K562 (cell line): ENCODE data around the gene MMP19. TPM values are rescaled to one million over a fixed set of nuclear protein-coding genes. Genes with fewer than 3 reads are reported as not detected.

Experiments used
- ATAC-seq: fragments of 200-7000 bp; cut with Tn5 transposase; 3 replicates; pipeline ENCODE4 v1.9.1; 2020; ENCODE audit warnings: moderate library complexity
- BruUV-seq: library from RNA; stranded (reverse); fragments of 400-500 nt; replicated peaks from 2 replicates; lab custom pipeline; 2021; lab: Mats Ljungman, UMichigan
- CTCF ChIA-PET: fragments of 300-600 bp; formaldehyde crosslinking; extraction: SDS; loops from one replicate; lab custom pipeline; 2021; ENCODE audit warnings: low intra/inter-chr PET ratio; lab: Yijun Ruan, JAX
- POLR2A ChIA-PET: fragments of 300-600, 350-650 bp; sonication (Branson Sonifier 250); formaldehyde crosslinking; extraction: SDS; loops from one replicate; lab custom pipeline; 2021; ENCODE audit warnings: antibody characterized with exemption, inconsistent platforms; lab: Yijun Ruan, JAX
- DNase-seq, 4 experiments: peaks; one replicate each; pipeline versions ENCODE4 v3.0.0 to v3.0.0-alpha.2; 2011 to 2018; ENCODE audit warnings: low spot score in 3 of 4, mixed read lengths in 3 of 4; ENCODE audit errors: extremely low read depth in 1 of 4
- FAIRE-seq: peaks from 2 replicates; lab custom pipeline; 2011; peaks lifted over from hg19 to GRCh38; lab: Jason Lieb, UNC
- H2AFZ ChIP-seq: 2 replicates; pipeline ENCODE4 v1.6.0; 2011; ENCODE audit warnings: low read depth, low read length, control low read depth, inconsistent platforms
- H3K27ac ChIP-seq: fragments of 200-600 bp; 3 replicates; pipeline ENCODE4 v1.8.0; 2011; ENCODE audit warnings: low read depth, mild to moderate bottlenecking, control low read depth, inconsistent platforms, low read length, moderate library complexity, mixed read lengths; ENCODE audit errors: extremely low read depth
- H3K27me3 ChIP-seq, 2 experiments: fragments of 300-600 bp in 1 of 2; 2 replicates in 1 of 2; 3 replicates in 1 of 2; pipeline versions ENCODE4 v1.6.0 to v1.8.0; 2011; ENCODE audit warnings: inconsistent platforms in 2 of 2, low read length in 2 of 2, mild to moderate bottlenecking in 1 of 2, mixed read lengths in 1 of 2, moderate library complexity in 1 of 2; ENCODE audit not compliant: control insufficient read depth in 2 of 2, insufficient read depth in 2 of 2
- H3K36me3 ChIP-seq: fragments of 300-600 bp; 3 replicates; pipeline ENCODE4 v1.8.0; 2011; ENCODE audit warnings: mild to moderate bottlenecking, low read length, inconsistent platforms; ENCODE audit not compliant: control insufficient read depth, insufficient read depth
- H3K4me1 ChIP-seq, 2 experiments: fragments of 200-600 bp in 1 of 2; replicated peaks in 1 of 2; 2 replicates in 1 of 2; 3 replicates in 1 of 2; pipeline versions ENCODE4 v1.5.1 to v1.8.0; 2011; ENCODE audit warnings: inconsistent platforms in 2 of 2, low read length in 2 of 2, mild to moderate bottlenecking in 1 of 2, mixed read lengths in 1 of 2, moderate library complexity in 1 of 2; ENCODE audit not compliant: control insufficient read depth in 2 of 2, insufficient read depth in 2 of 2
- H3K4me2 ChIP-seq: 2 replicates; pipeline ENCODE4 v1.6.1; 2011; ENCODE audit warnings: low read length, control low read depth, inconsistent platforms, mixed read lengths; ENCODE audit not compliant: insufficient read depth
- H3K4me3 ChIP-seq: fragments of 200-600 bp; sonication (generic), shearing (Covaris generic); 2 replicates; pipeline ENCODE4 v1.5.1; 2016; ENCODE audit warnings: control low read depth, inconsistent platforms
- H3K79me2 ChIP-seq: fragments of 200-600 bp; 3 replicates; pipeline ENCODE4 v1.8.0; 2011; ENCODE audit warnings: low read length, inconsistent platforms; ENCODE audit not compliant: control insufficient read depth, insufficient read depth
- H3K9ac ChIP-seq, 2 experiments: 2 replicates each; pipeline versions ENCODE4 v1.6.0 to v1.6.1; 2011; ENCODE audit warnings: low read depth in 2 of 2, low read length in 2 of 2, control low read depth in 1 of 2, inconsistent platforms in 1 of 2, mild to moderate bottlenecking in 1 of 2, mixed read lengths in 1 of 2; ENCODE audit not compliant: insufficient read depth in 1 of 2
- H3K9me1 ChIP-seq: one replicate; pipeline ENCODE4 v1.6.0; 2011; ENCODE audit warnings: inconsistent platforms, mild to moderate bottlenecking, low read length, moderate library complexity; ENCODE audit not compliant: control insufficient read depth, insufficient read depth
- H3K9me3 ChIP-seq: replicated peaks from 2 replicates; pipeline ENCODE4 v1.5.1; 2011; ENCODE audit warnings: low read depth, low read length, inconsistent platforms; ENCODE audit not compliant: control insufficient read depth, insufficient read depth
- H4K20me1 ChIP-seq: replicated peaks from 2 replicates; pipeline ENCODE4 v1.6.1; 2011; ENCODE audit warnings: low read length, inconsistent platforms, mixed read lengths; ENCODE audit not compliant: control insufficient read depth, insufficient read depth
- ARHGAP35 ChIP-seq: fragments of 450-650 bp; IDR thresholded peaks from 2 replicates; pipeline ENCODE4 v1.6.1; 2018; ENCODE audit not compliant: partially characterized antibody
- ARID3B ChIP-seq: fragments of 250-450 bp; sonication (Bioruptor Pico); IDR thresholded peaks from 2 replicates; pipeline ENCODE4 v1.4.0; 2020; ENCODE audit warnings: borderline replicate concordance
- BRF2 ChIP-seq: IDR thresholded peaks from 3 replicates; pipeline ENCODE4 v1.6.1; 2011; ENCODE audit warnings: borderline replicate concordance, mild to moderate bottlenecking; ENCODE audit not compliant: insufficient read length, insufficient read depth
- CHD1 ChIP-seq: fragments of 200-600 bp; sonication (generic); IDR thresholded peaks from one replicate; pipeline ENCODE4 v1.6.1; 2012; ENCODE audit warnings: mild to moderate bottlenecking, moderate library complexity, low read length, inconsistent platforms
- DIDO1 ChIP-seq: fragments of 450-650 bp; IDR thresholded peaks from 2 replicates; pipeline ENCODE4 v1.6.1; 2016; ENCODE audit warnings: low read depth, missing biosample characterization, missing genetic modification characterization
- DMBX1 ChIP-seq: fragments of 250-450 bp; sonication (Bioruptor Pico); IDR thresholded peaks from 2 replicates; pipeline ENCODE4 v1.8.0; 2022; ENCODE audit warnings: inconsistent platforms, mild to moderate bottlenecking, moderate library complexity, borderline replicate concordance
- FUS ChIP-seq: fragments of 200-400 bp; formaldehyde crosslinking; optimal IDR thresholded peaks from 2 replicates; pipeline ENCODE3; 2017; ENCODE audit warnings: low read depth, low read length
- GTF2E2 ChIP-seq: fragments of 200-800 bp; sonication (Bioruptor generic); IDR thresholded peaks from 2 replicates; pipeline ENCODE4 v1.6.1; 2016; ENCODE audit warnings: missing genetic modification characterization, missing compliant biosample characterization
- MEF2A ChIP-seq: IDR thresholded peaks from 2 replicates; pipeline ENCODE4 v1.6.1; 2011; ENCODE audit warnings: low read depth, mild to moderate bottlenecking, low read length, moderate library complexity; ENCODE audit not compliant: control insufficient read depth
- NR3C1 ChIP-seq: sonication (generic); formaldehyde crosslinking; IDR thresholded peaks from 2 replicates; pipeline ENCODE4 v1.8.1; 2022; ENCODE audit warnings: missing genetic modification reagents
- PHF20 ChIP-seq: fragments of 450-650 bp; IDR thresholded peaks from 2 replicates; pipeline ENCODE4 v1.6.1; 2018; ENCODE audit not compliant: partially characterized antibody
- RBM39 ChIP-seq: fragments of 200-400 bp; formaldehyde crosslinking; optimal IDR thresholded peaks from 2 replicates; pipeline ENCODE3; 2018; ENCODE audit warnings: low read depth, low read length
- SIN3B ChIP-seq: fragments of 450-650 bp; IDR thresholded peaks from 2 replicates; pipeline ENCODE4 v1.6.1; 2017; ENCODE audit warnings: low read depth, mild to moderate bottlenecking, moderate library complexity
- VEZF1 ChIP-seq: fragments of 200-800 bp; sonication (Bioruptor generic); IDR thresholded peaks from 2 replicates; pipeline ENCODE4 v1.6.1; 2017; ENCODE audit warnings: missing genetic modification characterization, missing compliant biosample characterization
- ZKSCAN8 ChIP-seq: fragments of 200-800 bp; sonication (Bioruptor generic); IDR thresholded peaks from 2 replicates; pipeline ENCODE4 v1.6.1; 2016; ENCODE audit warnings: missing genetic modification characterization, missing compliant biosample characterization
- ZNF655 ChIP-seq: fragments of 250-450 bp; sonication (Bioruptor Pico); IDR thresholded peaks from 2 replicates; pipeline ENCODE4 v1.5.0; 2021
- ZNF764 ChIP-seq: fragments of 250-450 bp; sonication (Bioruptor Pico); IDR thresholded peaks from 2 replicates; pipeline ENCODE4 v1.4.0; 2020; ENCODE audit warnings: low read depth, mild to moderate bottlenecking, moderate library complexity
- WGBS: fragments of 100-300 bp; shearing (Covaris generic); methylation state at CpG from one replicate; pipeline ENCODE4 v1.1.6; 2016; ENCODE audit warnings: low coverage, mixed read lengths; ENCODE audit not compliant: insufficient coverage; ENCODE audit errors: missing lambda C conversion rate; 5-methylcytosine and 5-hydroxymethylcytosine counted together
- in situ Hi-C: fragments of 300-500 bp; cut with MboI; formaldehyde crosslinking; loops from 4 replicates; pipeline ENCODE4 v1.15.0; 2018; ENCODE audit warnings: inconsistent platforms, mixed read lengths
- intact Hi-C: fragments of 100-400 bp; cut with micrococcal nuclease; formaldehyde crosslinking; loops from 2 replicates; pipeline ENCODE4 v1.14.2; 2022
- polyA plus RNA-seq, 8 experiments: library from polyadenylated mRNA; depleted of rRNA in 4 of 8; stranded (reverse) in 5 of 8; unstranded in 3 of 8; fragments of >200 nt; fragmentation: Nextera tagmentation in 2 of 8; fragmentation: Illumina TruSeq in 1 of 8; extraction: Ambion mirVana in 2 of 8; extraction: Trizol in 1 of 8; gene quantifications; 2 replicates each; pipeline versions ENCODE4 v1.2.1 to v1.2.3, GENCODE V29; 2011 to 2014; ENCODE audit warnings: inconsistent platforms in 1 of 8, missing spikeins in 1 of 8
- total RNA-seq, 7 experiments: library from RNA; depleted of rRNA in 6 of 7; stranded (reverse); fragments of >200 nt in 6 of 7; fragmentation: Illumina TruSeq in 2 of 7; extraction: Trizol in 2 of 7; gene quantifications; 2 replicates each; pipeline versions ENCODE4 v1.2.1 to v1.2.3, GENCODE V29; 2011 to 2021; ENCODE audit warnings: low replicate concordance in 1 of 7

MMP19 gene
- total and polyA plus RNA-seq, 9 of the 15 experiments (the other 6 are each of a cell fraction or from before 2014, with no cell fraction given) = 0.14 to 1.6 (median 0.66) TPM

GRCh38 chr12:55820679-55821078, 22.1 kb downstream of the MMP19 start (continued):
- TF ChIP-seq BRF2 (no peak), PHF20 (no peak), ZNF655 (CRISPR knock-in tag) (no peak), RBM39 (no peak), DIDO1 (tag) (no peak), DMBX1 (CRISPR knock-in tag) (no peak)
- TF ChIP-seq, all 486 proteins: peak for 5

- Histone ChIP-seq H2AFZ (no peak overlapping the region), H3K36me3 (peaks cover 70% of the 10 kb centered on the region), H3K9ac (peak overlapping the region; percentile 53 to 75; a peak in 3 of 4 replicates), H3K9me1 (no peaks in the 10 kb centered on the region), H3K4me2 (peak overlapping the region; percentile 93), H3K27me3 (no peaks in the 10 kb centered on the region), H4K20me1 (0 out of 2 replicates have a peak, but pooled peaks cover 5% of the 10 kb centered on the region), H3K27ac (no peak overlapping the region; the same call in 2 of the 3 replicates), H3K9me3 (no peaks in the 10 kb centered on the region), H3K79me2 (peaks cover 61% of the 10 kb centered on the region), H3K4me3 (peak overlapping the region; percentile 65), H3K4me1 (peaks cover 3 to 6% of the 10 kb centered on the region in 2 experiments; a peak in 3 of 5 replicates)
- intact Hi-C loops (no loop called here), in situ Hi-C loops (loop anchor here (10.0 kb wide), 1 partner anchor 206 kb away; the partner anchor contains the start of gene IKZF4)
- 70% methylated on average over 6 of the region's 6 CpGs for WGBS
- FAIRE-seq = no peak
- POLR2A ChIA-PET = interaction anchor here (0.5 to 5.5 kb wide), 5 partner anchors 14 to 115 kb away, joined by 3 to 64 read pairs (median 5); partner anchors contain the start of genes DNAJC14 and PYM1
- no TSS peak for BruUV-seq
- no peak for ATAC-seq
- no peak for DNase-seq
- CTCF ChIA-PET = no interaction called here
- TF ChIP-seq FUS (no peak), ARHGAP35 (no peak), SIN3B (no peak), MEF2A (no peak), NR3C1 (CRISPR knock-in tag) (no peak), ZNF764 (no peak), ARID3B (CRISPR knock-in tag) (no peak), GTF2E2 (tag) (no peak), CHD1 (no peak), VEZF1 (CRISPR knock-in tag) (no peak), ZKSCAN8 (CRISPR knock-in tag) (no peak)
These were observed 23.9 kb downstream of the MMP19 start for GRCh38 chr12:55818886-55819285.
